GM12801 (cell line): ENCODE results near the gene SLAIN1.

Experiments used
- CTCF ChIP-seq: IDR thresholded peaks from one replicate; pipeline ENCODE4 v1.5.1; 2011; ENCODE audit warnings: control low read depth; ENCODE audit not compliant: insufficient read length; ENCODE audit errors: extremely low read depth

SLAIN1 gene

GRCh38 chr13:77800219-77800618 lies 102.7 kb downstream of the SLAIN1 start:
- TF ChIP-seq CTCF = no peak

- TF ChIP-seq CTCF = no peak
Measured at GRCh38 chr13:77806518-77806917, 109.0 kb downstream of the SLAIN1 start.

- no peak for TF ChIP-seq CTCF
Measured at GRCh38 chr13:77807431-77808135, 110.1 kb downstream of the SLAIN1 start.

GRCh38 chr13:77810430-77810829 lies 112.9 kb downstream of the SLAIN1 start:
- no peak for TF ChIP-seq CTCF

GRCh38 chr13:77810878-77811277 lies 113.4 kb downstream of the SLAIN1 start:
- no peak for TF ChIP-seq CTCF

- no peak for TF ChIP-seq CTCF
Measured at GRCh38 chr13:77811381-77811780, 113.9 kb downstream of the SLAIN1 start.

GRCh38 chr13:77811981-77812380 lies 114.5 kb downstream of the SLAIN1 start:
- no peak for TF ChIP-seq CTCF
